ENCODE data around the gene STK26.

DNA sequence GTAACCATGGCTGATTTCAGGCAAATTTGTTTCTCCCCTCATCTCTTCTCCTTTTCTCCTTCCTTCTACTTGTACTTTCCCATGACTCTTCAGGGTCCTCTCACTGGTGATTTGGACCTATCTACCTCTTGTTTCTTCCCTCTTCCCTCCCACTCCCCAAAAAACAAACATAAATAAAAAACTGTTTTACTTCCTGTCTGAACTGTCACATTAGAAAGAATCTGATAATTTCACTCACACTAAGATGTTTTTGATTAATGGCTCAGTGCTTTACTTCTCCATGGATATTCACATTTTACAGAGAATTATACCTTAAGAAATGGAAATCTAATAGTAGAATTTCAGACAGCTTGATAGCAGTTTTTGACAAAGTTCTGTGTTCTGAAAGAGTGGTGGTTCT lies 7.2 kb downstream of the STK26 start:
- TF ChIP-seq, protein P1, sequence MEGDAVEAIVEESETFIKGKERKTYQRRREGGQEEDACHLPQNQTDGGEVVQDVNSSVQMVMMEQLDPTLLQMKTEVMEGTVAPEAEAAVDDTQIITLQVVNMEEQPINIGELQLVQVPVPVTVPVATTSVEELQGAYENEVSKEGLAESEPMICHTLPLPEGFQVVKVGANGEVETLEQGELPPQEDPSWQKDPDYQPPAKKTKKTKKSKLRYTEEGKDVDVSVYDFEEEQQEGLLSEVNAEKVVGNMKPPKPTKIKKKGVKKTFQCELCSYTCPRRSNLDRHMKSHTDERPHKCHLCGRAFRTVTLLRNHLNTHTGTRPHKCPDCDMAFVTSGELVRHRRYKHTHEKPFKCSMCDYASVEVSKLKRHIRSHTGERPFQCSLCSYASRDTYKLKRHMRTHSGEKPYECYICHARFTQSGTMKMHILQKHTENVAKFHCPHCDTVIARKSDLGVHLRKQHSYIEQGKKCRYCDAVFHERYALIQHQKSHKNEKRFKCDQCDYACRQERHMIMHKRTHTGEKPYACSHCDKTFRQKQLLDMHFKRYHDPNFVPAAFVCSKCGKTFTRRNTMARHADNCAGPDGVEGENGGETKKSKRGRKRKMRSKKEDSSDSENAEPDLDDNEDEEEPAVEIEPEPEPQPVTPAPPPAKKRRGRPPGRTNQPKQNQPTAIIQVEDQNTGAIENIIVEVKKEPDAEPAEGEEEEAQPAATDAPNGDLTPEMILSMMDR (IDR thresholded peaks at IDR 0.05): no peak
- TF ChIP-seq POLR2A (IDR thresholded peaks at IDR 0.05): no peak

All from uterus (tissue), 2 donors.